ENCODE results near the gene GLB1L2.

Gene GLB1L2

GRCh38 chr11:134387501-134387900 lies 55.7 kb downstream of the GLB1L2 start:
- DNase-seq = no peak

GRCh38 chr11:134388590-134388989 lies 56.8 kb downstream of the GLB1L2 start:
- no peak for DNase-seq

- no peak for DNase-seq
Observed at GRCh38 chr11:134389464-134390180, 57.8 kb downstream of the GLB1L2 start.

- no peak for DNase-seq
Observed at GRCh38 chr11:134390706-134391569, 59.1 kb downstream of the GLB1L2 start.

- DNase-seq = no peak
Observed at GRCh38 chr11:134391656-134392055, 59.9 kb downstream of the GLB1L2 start.

GRCh38 chr11:134392953-134393615 lies 61.3 kb downstream of the GLB1L2 start:
- no peak for DNase-seq

GRCh38 chr11:134393638-134394037 lies 61.9 kb downstream of the GLB1L2 start:
- DNase-seq = no peak

- no peak for DNase-seq
Observed at GRCh38 chr11:134394311-134394710, 62.5 kb downstream of the GLB1L2 start.

- DNase-seq = no peak
Observed at GRCh38 chr11:134395002-134395401, 63.2 kb downstream of the GLB1L2 start.

- DNase-seq = no peak
Observed at GRCh38 chr11:134397304-134398078, 65.7 kb downstream of the GLB1L2 start.

- DNase-seq = no peak
Observed at GRCh38 chr11:134398079-134398444, 66.3 kb downstream of the GLB1L2 start.

- DNase-seq = no peak
Observed at GRCh38 chr11:134398644-134399292, 67.0 kb downstream of the GLB1L2 start.

GRCh38 chr11:134399293-134399654 lies 67.5 kb downstream of the GLB1L2 start:
- DNase-seq = no peak

- no peak for DNase-seq
Observed at GRCh38 chr11:134399996-134400395, 68.2 kb downstream of the GLB1L2 start.

- DNase-seq = no peak
Observed at GRCh38 chr11:134401825-134402809, 70.3 kb downstream of the GLB1L2 start.

GRCh38 chr11:134402910-134403309 lies 71.1 kb downstream of the GLB1L2 start:
- DNase-seq = no peak

- no peak for DNase-seq
Observed at GRCh38 chr11:134404575-134405341, 73.0 kb downstream of the GLB1L2 start.

GRCh38 chr11:134405436-134405835 lies 73.6 kb downstream of the GLB1L2 start:
- no peak for DNase-seq

- no peak for DNase-seq
Observed at GRCh38 chr11:134405841-134406240, 74.1 kb downstream of the GLB1L2 start.

Measured in fibroblast of skin of abdomen (primary cell).